ENCODE data around the gene STRN3.

The STRN3 gene

GRCh38 chr14:30884901-30885300 lies 141.3 kb downstream of the STRN3 start:
- Histone ChIP-seq H3K4me1 (ENCODE audit: control insufficient read depth, low read length) (no peaks in the 10 kb centered on the region), H3F3A (ENCODE audit: control insufficient read depth, insufficient read depth) (peaks cover 12% of the 10 kb centered on the region), H3K79me2 (ENCODE audit: control insufficient read depth, low read length) (no peaks in the 10 kb centered on the region), H3K27me3 (ENCODE audit: control insufficient read depth, low read length) (no peaks in the 10 kb centered on the region), H3K36me3 (ENCODE audit: control insufficient read depth, low read length) (peaks cover 90% of the 10 kb centered on the region), H4K20me1 (ENCODE audit: control insufficient read depth, insufficient read depth, low read depth, low read length) (no peaks in the 10 kb centered on the region), H3K4me3 (ENCODE audit: low read length) (no peak overlapping the region), H3K27ac (ENCODE audit: low read depth, low read length) (no peak overlapping the region), H3K4me2 (ENCODE audit: low read length) (no peak overlapping the region), H3K9me3 (ENCODE audit: control insufficient read depth, insufficient read depth, low read length) (no peaks in the 10 kb centered on the region), H3K9me2 (replicated peaks; ENCODE audit: control insufficient read depth, low read length) (no peaks in the 10 kb centered on the region)
- TF ChIP-seq CTCF (IDR thresholded peaks at IDR 0.05; ENCODE audit: low read depth, low read length, poor library complexity, severe bottlenecking) (no peak), EZH2phosphoT487 (IDR thresholded peaks at IDR 0.05; ENCODE audit: borderline replicate concordance, low read length) (no peak)

DNA sequence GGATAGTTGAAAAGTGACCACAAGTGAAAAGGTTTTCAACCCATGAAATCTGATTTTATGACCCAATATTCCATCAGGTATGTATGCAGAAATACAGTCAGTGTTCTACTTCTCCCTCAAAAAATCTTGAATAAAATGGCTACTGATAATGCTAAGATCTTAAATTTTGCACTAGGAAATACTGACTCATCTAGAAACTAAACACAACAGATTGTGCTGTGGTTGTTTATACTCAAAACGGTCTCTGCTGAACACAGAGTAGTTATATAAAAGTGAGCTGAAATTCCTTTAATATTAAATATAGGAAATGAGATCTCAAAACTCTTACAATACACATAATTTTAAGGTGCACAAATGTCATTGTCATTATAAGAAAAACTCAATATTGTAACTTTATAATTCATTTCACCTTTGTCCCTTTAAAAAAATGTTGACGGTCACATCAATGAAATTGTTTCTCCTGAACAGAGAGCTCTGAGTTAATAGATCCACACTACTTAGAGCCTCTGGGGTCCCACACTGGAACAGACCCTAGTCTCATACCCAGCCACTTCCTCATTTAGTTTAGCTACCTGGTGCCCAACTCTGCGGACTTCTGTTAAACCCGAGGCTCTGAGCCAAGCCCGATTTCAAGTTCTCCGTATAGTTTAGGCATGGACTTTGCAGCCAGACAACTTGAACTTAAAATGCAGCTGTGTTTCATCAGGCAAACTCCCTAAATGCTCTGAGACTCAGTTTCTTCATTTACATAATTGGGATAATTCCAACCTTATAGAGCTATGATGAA lies 142.5 kb downstream of the STRN3 start:
- Histone ChIP-seq H3K9me3 (ENCODE audit: control insufficient read depth, insufficient read depth, low read length) (no peaks in the 10 kb centered on the region), H3K9me2 (replicated peaks; ENCODE audit: control insufficient read depth, low read length) (no peaks in the 10 kb centered on the region), H3K27me3 (ENCODE audit: control insufficient read depth, low read length) (no peaks in the 10 kb centered on the region), H3K4me3 (ENCODE audit: low read length) (no peak overlapping the region), H3K36me3 (ENCODE audit: control insufficient read depth, low read length) (peaks cover 89% of the 10 kb centered on the region), H3K4me1 (ENCODE audit: control insufficient read depth, low read length) (no peaks in the 10 kb centered on the region), H3K27ac (ENCODE audit: low read depth, low read length) (no peak overlapping the region), H3K4me2 (ENCODE audit: low read length) (no peak overlapping the region), H4K20me1 (ENCODE audit: control insufficient read depth, insufficient read depth, low read depth, low read length) (no peaks in the 10 kb centered on the region), H3K79me2 (ENCODE audit: control insufficient read depth, low read length) (no peaks in the 10 kb centered on the region), H3F3A (ENCODE audit: control insufficient read depth, insufficient read depth) (peaks cover 7% of the 10 kb centered on the region)
- TF ChIP-seq CTCF (IDR thresholded peaks at IDR 0.05; ENCODE audit: low read depth, low read length, poor library complexity, severe bottlenecking): no peak
- no peak for TF ChIP-seq EZH2phosphoT487 (IDR thresholded peaks at IDR 0.05; ENCODE audit: borderline replicate concordance, low read length)

DNA sequence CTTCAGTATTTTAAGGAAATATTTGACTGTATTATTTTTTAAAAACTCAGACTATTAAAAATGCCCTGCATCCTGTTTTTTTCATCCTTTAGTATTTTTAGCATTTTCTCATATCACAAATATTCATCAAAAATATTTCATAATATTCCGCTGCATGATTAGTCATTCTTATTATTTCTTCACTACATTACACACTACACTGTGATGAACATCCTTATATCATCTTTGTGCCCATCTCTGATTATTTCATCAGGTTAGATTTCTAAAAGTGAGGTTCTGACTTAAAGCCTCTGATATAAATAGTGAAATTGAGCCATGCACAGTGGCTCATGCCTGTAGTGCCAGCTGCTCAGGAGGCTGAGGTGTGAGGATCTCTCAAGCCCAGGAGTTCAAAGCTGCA lies 143.7 kb downstream of the STRN3 start:
- H3K9me2 ChIP-seq (replicated peaks; ENCODE audit: control insufficient read depth, low read length): no peaks in the 10 kb centered on the region
- H4K20me1 ChIP-seq (ENCODE audit: control insufficient read depth, insufficient read depth, low read depth, low read length): no peaks in the 10 kb centered on the region
- no peaks in the 10 kb centered on the region for H3K27me3 ChIP-seq (ENCODE audit: control insufficient read depth, low read length)
- H3K79me2 ChIP-seq (ENCODE audit: control insufficient read depth, low read length): peaks cover 6% of the 10 kb centered on the region
- no peak overlapping the region for H3K4me2 ChIP-seq (ENCODE audit: low read length)
- peaks cover 88% of the 10 kb centered on the region for H3K36me3 ChIP-seq (ENCODE audit: control insufficient read depth, low read length)
- peaks cover under 1% of the 10 kb centered on the region for H3F3A ChIP-seq (ENCODE audit: control insufficient read depth, insufficient read depth)
- peaks cover 3% of the 10 kb centered on the region for H3K4me1 ChIP-seq (ENCODE audit: control insufficient read depth, low read length)
- H3K9me3 ChIP-seq (ENCODE audit: control insufficient read depth, insufficient read depth, low read length): no peaks in the 10 kb centered on the region
- TF ChIP-seq CTCF (IDR thresholded peaks at IDR 0.05; ENCODE audit: low read depth, low read length, poor library complexity, severe bottlenecking) (no peak), EZH2phosphoT487 (IDR thresholded peaks at IDR 0.05; ENCODE audit: borderline replicate concordance, low read length) (no peak)
- H3K27ac ChIP-seq (ENCODE audit: low read depth, low read length): no peak overlapping the region
- no peak overlapping the region for H3K4me3 ChIP-seq (ENCODE audit: low read length)
